GM19452 (cell line): ENCODE data around the gene WFIKKN1.

Experiments used
- ATAC-seq: cut with Tn5 transposase; IDR thresholded peaks from one replicate; pipeline ENCODE4 v1.9.1; 2021; ENCODE audit not compliant: unreplicated experiment

The WFIKKN1 gene

GRCh38 chr16:672371-672770 lies 41.6 kb downstream of the WFIKKN1 start:
- ATAC-seq = no peak

DNA sequence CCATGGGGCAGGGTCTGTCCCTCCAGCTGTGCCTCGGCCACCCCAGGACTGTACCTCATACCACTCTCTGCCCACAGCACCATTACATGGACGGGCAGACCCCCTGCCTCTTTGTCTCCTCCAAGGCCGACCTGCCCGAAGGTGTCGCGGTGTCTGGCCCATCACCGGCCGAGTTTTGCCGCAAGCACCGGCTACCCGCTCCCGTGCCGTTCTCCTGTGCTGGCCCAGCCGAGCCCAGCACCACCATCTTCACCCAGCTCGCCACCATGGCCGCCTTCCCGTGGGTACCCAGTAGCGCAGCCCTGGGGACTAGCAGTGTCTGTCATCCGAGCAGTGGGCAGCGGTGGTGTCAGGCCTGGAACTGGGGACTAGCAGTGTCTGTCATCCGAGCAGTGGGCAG lies 42.1 kb downstream of the WFIKKN1 start:
- no peak for ATAC-seq

GRCh38 chr16:673399-673991 lies 42.7 kb downstream of the WFIKKN1 start:
- ATAC-seq = no peak

DNA sequence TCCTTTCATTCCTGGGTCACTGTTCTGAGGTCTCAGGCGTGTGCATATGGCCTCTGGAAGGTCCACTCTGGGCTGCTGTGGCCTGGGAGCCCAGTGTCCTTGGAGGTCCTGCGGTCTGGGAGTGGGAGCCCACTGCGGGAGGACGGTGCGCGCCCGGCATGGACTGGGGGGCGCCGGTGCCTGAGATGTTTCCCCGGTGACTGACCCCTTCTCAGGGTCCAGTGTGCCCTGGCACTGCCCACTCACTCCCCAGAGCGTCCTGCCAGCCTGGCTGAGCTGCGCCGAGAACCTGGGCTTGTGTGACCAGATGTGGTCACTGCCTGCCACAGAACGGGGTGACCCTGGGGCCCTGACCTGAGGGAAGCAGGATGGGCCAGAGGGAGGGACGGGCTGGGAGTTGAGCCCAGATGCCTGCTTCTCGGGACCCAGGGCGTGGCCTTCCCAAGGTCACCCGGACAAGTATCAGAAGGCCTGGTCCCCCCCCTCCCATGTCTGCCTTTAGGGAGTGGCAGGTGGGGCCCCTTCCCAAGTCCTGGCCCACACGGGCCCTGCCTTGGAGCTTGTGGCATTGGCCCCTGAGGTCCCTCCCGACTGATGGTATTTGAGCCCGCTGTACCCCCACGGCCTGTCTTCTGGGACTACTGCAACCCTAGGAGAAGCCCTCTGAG lies 43.6 kb downstream of the WFIKKN1 start:
- ATAC-seq = no peak

DNA sequence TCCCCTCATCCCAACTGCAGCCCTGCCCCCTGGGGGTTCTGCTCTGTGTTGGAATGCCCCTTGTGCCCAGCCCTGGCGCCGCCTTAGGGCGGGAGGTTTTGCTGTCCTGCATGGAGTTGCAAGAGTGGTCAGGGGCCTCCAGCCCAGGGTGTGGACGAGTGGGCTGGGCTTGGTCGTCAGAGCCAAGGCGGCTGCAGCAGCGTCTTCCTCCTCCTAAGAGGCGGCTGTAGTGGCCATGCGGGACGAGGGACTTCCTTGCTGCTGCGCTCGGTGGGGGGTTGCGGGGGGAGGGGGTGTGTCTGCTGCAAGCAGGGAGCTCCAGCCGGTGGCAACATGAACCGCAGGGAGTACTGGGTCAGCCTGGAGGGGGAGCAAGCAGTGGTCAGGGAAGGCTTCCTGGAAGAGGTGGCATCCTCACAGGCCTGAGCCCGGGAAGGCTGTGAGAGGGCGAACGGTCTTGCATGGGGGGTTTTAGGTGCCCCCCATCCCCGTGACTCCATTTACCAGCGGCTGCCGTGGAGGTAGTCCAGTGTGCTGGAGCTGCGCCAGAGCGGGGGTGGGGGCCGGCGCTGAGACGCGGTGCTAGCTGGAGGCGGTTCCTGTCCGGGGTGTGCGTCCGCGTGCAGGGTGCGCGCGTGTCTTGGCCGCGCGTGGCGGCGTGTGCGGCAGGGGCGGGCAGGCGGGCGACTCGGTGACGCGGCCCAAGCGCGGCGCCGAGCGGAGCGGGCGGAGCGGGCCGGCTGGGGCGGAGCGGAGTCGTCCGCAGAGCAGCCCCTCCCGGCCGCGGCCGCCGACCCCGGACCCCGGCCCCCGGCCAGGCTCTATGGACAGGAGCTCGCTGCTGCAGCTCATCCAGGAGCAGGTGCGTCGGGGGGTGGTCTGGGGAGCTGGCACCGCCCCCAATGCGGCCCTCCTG lies 44.4 kb downstream of the WFIKKN1 start, which contains the start of gene RHBDL1:
TSS of gene RHBDL1 (plus strand) at position 704 of the 916 bp plus-strand sequence. CDS start at position 824, 120 bp downstream.
- no peak for ATAC-seq

DNA sequence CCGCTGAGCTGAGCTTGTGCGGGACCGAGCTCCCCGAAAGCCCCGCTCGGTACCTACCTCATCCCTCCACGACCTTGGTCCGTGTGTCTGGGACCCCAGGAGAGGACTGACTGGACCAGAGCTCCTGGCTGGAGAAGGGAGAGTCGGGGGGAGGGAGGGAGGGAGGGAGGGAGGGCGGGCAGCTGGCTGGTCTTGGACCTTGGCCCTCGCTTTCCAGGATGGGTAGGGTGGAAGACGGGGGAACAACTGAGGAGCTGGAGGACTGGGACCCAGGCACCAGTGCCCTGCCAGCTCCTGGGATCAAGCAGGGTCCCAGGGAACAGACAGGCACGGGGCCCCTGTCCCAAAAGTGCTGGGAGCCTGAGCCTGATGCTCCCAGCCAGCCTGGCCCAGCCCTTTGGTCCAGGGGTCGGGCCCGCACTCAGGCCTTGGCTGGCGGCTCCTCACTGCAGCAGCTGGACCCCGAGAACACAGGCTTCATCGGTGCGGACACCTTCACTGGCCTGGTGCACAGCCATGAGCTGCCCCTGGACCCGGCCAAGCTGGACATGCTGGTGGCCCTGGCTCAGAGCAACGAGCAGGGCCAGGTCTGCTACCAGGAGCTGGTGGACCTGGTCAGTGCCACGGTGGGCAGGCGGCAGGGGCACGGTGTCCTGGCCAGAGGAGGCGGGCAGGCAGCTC lies 45.2 kb downstream of the WFIKKN1 start:
- ATAC-seq = no peak

DNA sequence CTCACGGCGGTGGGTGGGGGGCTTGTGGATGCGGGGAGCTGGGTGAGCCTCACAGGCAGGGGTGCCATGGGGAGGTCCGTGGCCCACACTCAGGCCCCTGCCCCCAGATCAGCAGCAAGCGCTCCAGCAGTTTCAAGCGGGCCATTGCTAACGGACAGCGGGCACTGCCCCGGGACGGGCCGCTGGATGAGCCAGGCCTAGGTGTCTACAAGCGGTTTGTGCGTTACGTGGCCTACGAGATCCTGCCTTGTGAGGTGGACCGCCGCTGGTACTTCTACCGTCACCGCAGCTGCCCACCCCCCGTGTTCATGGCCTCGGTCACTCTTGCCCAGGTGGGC lies 45.7 kb downstream of the WFIKKN1 start:
- ATAC-seq = no peak

DNA sequence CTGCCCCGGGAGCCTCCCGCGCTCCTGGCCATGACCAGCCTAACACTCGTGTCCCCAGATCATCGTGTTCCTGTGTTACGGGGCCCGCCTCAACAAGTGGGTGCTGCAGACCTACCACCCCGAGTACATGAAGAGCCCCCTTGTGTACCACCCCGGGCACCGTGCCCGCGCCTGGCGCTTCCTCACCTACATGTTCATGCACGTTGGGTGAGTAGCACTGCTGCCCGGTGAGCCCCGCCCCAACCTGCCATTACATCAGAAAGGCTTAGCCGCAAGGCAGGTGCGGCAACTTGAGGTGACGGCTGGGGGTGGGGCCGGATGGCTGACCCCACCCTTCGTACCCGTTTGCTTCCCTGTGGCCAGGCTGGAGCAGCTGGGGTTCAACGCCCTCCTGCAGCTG lies 46.1 kb downstream of the WFIKKN1 start:
- ATAC-seq = no peak

DNA sequence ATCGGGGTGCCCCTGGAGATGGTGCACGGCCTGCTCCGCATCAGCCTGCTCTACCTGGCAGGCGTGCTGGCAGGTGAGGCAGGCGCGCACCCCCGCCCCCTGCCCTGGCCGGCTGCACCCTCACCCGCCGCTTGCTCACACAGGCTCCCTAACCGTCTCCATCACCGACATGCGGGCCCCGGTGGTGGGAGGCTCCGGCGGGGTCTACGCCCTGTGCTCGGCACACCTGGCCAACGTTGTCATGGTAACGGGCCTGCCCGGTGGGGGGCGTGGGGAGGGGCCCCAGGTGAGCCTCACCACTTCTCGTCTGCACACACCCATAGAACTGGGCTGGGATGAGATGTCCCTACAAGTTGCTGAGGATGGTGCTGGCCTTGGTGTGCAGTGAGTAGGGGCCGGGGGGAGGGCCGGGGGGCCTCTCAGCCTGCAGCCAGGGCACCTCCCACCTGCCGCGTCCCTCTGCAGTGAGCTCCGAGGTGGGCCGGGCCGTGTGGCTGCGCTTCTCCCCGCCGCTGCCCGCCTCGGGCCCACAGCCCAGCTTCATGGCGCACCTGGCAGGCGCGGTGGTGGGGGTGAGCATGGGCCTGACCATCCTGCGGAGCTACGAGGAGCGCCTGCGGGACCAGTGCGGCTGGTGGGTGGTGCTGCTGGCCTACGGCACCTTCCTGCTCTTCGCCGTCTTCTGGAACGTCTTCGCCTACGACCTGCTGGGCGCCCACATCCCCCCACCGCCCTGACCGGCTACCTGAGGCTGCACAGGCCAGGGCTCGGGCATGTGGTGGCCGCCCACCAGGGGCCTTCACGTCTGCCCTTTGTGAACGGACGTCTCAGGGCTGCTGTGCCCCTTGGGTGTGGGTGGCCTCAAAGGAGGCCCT lies 46.8 kb downstream of the WFIKKN1 start:
- no peak for ATAC-seq

GRCh38 chr16:678209-678857 lies 47.5 kb downstream of the WFIKKN1 start:
- ATAC-seq = no peak

- ATAC-seq = no peak
Measured at GRCh38 chr16:678858-679813, 48.4 kb downstream of the WFIKKN1 start.

DNA sequence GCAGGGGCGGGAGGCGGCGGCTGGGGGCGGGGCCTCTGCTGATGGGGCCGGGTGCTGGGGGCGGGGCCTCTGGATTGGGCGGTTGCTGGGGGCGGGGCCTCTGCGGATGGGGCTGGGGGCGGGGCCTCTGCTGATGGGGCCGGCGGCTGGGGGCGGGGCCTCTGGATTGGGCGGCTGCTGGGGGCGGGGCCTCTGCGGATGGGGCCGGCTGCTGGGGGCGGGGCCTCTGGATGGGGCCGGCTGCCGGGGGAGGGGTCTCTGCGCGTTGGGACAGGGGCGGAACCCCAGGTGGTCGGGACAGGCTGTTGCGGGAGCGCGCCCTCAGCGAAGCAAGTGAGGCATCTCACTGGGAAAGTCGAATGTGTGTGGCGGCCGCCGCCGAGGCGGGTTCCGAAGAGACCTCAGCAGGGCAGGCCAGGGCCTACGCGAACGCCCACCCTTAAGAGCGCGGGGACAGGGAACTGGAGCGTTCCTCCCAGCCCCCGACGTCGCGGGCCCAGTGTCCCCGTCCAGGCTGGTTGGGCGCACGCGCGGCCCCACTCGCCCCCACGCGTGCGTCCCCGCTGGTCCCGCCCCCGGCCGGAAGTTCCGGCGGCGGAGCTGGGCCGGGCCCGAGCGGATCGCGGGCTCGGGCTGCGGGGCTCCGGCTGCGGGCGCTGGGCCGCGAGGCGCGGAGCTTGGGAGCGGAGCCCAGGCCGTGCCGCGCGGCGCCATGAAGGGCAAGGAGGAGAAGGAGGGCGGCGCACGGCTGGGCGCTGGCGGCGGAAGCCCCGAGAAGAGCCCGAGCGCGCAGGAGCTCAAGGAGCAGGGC lies 49.2 kb downstream of the WFIKKN1 start, which contains the start of gene STUB1:
TSS of gene STUB1 (plus strand) at position 597 of the 811 bp plus-strand sequence. CDS start at position 713, 116 bp downstream.
- no peak for ATAC-seq

GRCh38 chr16:680625-680945 lies 49.8 kb downstream of the WFIKKN1 start:
- ATAC-seq = no peak

DNA sequence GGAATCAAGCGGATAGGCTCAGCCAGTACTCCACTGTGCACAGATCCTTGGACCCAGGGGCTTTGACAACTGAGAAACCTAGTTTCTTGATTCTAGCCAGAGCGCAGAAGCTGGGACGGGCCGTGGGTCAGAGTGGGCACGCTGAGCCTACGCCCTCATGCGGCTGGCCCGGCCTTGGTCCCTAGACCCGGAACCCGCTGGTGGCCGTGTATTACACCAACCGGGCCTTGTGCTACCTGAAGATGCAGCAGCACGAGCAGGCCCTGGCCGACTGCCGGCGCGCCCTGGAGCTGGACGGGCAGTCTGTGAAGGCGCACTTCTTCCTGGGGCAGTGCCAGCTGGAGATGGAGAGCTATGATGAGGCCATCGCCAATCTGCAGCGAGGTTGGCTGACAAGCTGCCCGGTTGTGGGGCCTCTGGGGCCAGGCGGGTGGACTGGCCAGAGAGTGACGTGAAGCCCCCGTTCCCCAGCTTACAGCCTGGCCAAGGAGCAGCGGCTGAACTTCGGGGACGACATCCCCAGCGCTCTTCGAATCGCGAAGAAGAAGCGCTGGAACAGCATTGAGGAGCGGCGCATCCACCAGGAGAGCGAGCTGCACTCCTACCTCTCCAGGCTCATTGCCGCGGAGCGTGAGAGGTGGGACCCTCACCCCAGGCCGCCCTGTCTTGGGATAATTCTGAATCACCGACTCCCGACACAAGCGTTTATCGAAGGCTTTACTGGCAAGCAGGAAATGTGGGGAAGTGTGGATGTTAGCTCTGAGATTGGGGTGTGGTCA lies 50.4 kb downstream of the WFIKKN1 start:
- no peak for ATAC-seq

GRCh38 chr16:681746-682427 lies 51.1 kb downstream of the WFIKKN1 start:
- ATAC-seq = no peak
